Suppressor macrophage (primary cell): ENCODE results near the gene DDAH1.

Experiments
- DNase-seq, 4 experiments: peaks; one replicate each; pipeline ENCODE4 v3.0.0-alpha.2; 2020 to 2022

DDAH1 gene

GRCh38 chr1:85295654-85296053 lies 169.3 kb downstream of the DDAH1 start:
- no peak for DNase-seq

- DNase-seq = no peak
Measured at GRCh38 chr1:85295006-85295431, 169.9 kb downstream of the DDAH1 start.

DNA sequence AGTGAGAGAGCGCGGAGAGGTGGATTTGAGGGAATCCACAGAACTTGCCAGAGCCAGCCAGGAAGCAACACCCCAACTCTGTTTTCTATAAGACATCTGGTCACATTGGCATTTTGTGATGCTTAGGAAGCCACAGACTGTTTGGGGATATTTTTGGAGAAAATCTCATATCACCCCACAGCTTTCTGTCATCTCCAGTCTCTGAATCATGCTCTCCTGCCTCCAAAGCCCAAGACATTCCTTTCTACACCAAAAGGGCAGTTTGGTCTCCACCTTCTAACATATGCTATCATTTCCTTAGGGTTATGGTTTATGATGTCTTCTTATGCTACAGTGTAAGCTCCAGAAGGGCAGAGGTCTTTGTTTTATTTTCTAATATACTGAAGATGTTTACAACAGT lies 174.1 kb downstream of the DDAH1 start:
- DNase-seq = no peak

- DNase-seq = no peak
Measured at GRCh38 chr1:85289848-85290335, 175.1 kb downstream of the DDAH1 start.

DNA sequence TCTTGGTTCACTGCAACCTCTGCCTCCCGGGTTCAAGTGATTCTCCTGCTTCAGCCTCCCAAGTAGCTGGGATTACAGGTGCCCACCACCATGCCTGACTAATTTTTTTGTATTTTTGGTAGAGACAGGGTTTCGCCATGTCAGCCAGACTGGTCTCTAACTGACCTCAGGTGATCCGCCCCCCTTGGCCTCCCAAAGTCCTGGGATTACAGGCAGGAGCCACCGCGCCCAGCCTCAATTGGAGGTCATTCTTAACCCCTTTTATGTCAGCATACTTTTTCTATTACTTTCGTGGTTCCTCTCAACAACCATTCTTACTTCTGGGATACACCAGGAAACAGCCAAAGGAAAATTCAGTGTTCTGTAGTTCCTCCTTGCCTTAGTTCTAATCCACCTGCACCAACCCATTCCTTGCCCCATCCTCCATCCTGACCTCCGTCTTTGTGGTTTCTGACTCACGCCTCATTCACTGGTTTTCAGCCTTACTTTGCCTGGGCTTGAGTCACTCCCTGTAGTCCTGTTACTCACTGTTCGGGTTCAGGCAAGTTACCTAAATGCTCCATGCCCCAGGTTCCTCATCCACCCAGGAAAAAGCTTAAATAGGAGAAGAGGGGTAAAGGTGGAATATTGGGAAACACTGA lies 175.6 kb downstream of the DDAH1 start:
- peak in 3 of 4 experiments; percentile 12 to 38 (median 33) for DNase-seq

- no peak for DNase-seq
Measured at GRCh38 chr1:85284202-85284601, 180.8 kb downstream of the DDAH1 start.

DNA sequence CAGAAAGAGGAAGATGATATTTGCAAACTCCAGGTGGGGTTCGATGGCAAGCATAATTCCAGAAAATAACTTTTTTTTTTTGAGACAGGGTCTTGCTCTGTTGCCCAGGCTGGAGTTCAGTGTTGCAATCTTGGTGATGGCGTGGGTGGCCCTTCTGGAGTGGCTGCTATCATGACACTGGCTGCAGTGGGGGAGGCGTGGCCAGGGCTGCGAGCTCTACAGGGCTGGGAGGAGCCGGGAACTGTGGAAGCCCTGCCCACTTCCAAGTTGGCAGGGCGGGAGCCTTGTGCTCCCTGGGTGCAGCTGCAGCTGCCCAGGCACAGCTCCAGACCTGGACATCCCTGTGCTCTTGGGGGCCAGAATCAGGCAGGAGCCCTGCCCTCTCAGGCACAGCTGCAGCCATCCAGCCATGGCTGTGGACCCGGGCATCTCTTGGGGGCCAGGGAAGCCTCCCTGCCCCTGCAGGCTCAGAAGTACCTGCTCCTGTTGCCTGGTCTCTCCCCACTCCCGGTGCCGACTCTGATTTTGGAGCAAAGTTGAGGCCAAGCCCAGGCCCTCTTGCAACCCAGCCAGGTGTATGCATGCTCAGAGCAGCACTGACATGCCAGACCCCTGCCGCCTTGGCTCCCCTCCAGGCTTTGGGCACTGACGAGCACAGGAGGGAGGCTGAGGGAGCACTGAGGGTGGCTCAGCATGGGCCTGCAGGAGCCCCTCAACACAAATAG lies 181.3 kb downstream of the DDAH1 start:
- DNase-seq = no peak

DNA sequence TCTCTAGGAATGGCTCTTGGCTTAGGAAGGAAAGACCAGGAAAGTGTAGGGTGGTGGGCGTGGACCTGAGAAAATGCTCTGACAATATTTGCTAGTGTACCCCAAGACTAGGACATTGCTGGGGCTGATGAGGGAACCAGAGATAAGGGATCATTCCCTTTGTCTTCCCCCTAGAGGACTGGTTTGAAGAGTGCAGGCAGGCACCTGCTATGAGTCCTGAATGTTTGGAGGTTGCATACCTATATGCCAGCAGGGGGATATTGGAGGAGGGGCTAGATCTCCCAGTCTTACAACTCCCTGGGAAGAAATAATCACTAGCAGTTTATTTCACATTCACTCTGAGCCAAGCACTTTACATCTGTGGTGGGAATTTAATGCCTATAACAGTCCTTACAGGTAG lies 182.5 kb downstream of the DDAH1 start:
- DNase-seq = no peak

GRCh38 chr1:85280636-85281035 lies 184.3 kb downstream of the DDAH1 start:
- DNase-seq = no peak

DNA sequence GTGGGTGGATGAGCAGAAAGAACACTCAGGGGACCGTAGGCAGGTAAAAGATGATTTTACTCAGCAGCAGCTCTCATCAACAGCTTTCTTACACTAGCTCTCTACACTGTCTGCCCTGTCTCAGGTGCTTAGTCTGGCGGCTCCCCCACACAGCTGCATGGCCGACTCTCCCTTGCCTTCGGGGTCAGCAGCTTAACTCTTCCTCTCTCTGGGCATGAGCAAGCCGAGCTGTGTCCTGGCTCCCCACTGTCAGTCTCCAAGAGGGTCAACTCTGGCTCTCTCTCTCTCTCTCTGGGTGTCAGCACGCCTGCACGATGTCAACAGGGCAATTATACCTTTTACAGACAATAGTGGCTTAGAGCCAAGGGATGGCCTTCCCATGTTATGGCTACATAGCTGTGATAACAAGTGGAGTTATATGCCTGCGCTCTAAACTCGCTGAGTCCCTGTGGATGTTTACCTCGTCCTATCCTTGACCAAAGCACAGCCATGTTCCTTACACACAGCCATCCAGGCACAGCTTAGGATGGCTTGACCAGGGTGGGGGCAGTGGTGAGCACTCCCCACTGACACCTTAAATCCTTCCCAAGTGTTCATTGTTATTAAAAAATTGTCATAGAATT lies 185.4 kb downstream of the DDAH1 start:
- DNase-seq = no peak

DNA sequence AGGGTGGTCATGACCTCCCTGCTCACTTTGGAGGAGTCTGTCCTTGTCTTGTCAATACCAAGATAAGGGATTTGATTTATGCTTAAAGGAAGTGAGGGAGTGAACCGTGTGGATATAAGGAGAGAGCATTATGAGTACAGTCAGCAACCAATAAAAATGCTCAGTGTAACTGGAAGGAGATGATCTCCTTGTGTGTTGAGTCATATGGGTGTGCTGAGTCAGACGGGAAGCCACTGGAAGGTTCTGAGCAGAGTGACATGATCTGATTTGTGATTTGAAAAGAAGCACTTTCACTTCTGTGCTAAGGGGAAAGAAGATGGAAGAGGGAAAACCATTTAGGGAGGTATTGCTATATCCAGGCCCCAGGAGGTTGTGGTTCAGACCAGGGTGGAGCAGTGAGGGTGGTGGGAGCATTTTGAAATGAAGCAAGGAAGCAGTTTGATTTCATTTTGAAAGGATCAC lies 186.1 kb downstream of the DDAH1 start:
- DNase-seq = peak; percentile 68 to 88 (median 82)

DNA sequence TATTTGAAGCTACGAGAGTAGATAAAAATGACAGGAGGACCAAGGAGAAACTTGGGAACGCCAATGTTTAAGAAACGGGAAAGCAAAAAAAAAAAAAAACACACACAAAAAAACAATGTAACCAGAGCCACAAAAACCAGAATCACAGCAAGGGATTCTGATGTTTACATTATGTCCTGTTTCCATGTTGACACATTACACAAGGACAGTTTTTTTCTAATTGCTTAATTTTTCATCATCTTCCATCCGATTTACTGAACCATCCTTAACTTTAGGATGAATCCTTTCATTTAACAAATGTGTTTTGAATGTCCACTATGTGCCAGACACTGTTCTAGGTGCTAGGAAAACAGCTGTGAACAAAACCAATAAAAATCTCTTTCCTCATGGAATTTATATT lies 187.2 kb downstream of the DDAH1 start:
- DNase-seq = no peak

DNA sequence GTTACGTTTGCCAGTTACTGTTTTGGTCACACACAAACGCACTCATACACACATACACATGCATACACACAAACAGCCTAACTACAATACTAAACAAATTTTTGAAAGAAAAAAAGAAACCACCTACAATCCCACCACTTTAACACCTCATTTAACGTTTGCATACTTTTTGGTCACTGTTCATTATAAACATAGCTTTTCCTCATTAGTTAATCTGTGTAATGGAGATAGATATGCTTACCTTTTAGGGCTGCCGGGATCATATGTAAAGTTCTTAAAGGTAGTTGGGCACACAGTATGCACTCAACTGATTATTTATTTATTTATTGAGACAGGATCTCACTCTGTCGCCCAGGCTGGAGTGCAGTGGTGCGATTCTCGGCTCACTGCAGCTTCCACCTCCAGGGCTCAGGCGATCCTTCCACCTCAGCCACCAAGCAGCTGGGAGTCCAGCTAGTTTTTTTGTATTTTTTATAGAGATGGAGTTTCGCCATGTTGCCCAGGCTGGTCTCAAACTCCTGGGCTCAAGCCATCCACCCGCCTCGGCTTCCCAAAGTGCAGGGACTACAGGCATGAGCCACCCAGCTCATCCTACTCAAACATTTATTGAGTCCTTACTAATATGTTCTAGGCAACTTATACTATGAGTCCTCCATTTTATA lies 187.8 kb downstream of the DDAH1 start:
- no peak for DNase-seq

DNA sequence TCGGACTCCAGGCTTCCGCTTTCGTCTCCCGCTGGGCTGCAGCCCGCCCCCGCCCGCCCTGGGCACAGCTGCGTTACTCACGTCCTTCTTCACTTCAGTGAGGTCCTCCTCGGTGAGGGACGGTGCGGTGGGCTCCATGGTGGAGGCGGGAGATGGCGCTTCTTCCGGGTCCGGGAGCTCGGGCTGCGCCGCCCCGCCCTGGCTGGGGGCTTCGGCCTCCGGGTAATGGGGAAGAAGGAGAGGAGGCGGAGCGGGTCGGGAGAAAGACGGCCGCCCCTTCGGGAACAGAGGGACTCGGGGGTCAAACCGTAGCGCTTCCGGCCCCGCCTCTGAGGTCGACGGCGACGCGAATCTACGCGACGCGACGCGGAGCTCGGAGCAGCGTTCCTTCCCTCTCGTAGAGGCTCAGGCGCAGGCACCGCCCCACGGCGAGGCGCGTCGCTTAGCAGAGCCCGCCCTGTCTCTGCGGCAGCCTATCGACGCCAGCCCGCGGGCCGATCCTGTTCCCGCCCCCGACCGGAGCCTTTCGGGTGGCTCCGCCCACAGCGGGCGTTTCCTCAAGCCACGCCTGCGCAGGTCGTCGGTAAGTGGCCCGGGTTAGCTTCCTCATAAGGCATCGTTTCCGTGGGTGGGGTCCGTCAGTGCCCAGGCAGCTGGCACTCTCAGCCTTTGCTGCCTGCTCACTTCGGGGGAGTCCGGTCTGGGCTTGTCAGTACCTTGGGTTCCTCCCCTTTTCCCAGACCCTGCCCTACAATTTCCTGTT lies 188.6 kb downstream of the DDAH1 start, which contains the start of gene BCL10:
Gene BCL10 (minus strand): TSS at position 418 of the 763 bp plus-strand sequence. CDS start 280 bp downstream, at position 138.
- peak; percentile 99 to 100 (median 100) for DNase-seq

GRCh38 chr1:85275701-85276214 lies 189.2 kb downstream of the DDAH1 start:
- DNase-seq = peak in 3 of 4 experiments; percentile 19 to 31 (median 28)

GRCh38 chr1:85274969-85275453 lies 189.9 kb downstream of the DDAH1 start:
- DNase-seq = peak; percentile 45 to 82 (median 68)

- no peak for DNase-seq
Measured at GRCh38 chr1:85273397-85273796, 191.6 kb downstream of the DDAH1 start.

- no peak for DNase-seq
Measured at GRCh38 chr1:85268801-85269585, 196.0 kb downstream of the DDAH1 start.
